NCI-H2227 treated with DMSO at 0.1 percent for 48 hours (cell line): Measurements from ENCODE around the gene CDC34.

Source experiments
- DNase-seq: peaks from one replicate; lab custom pipeline; 2025; lab: John Stamatoyannopoulos, UW

The CDC34 gene

DNA sequence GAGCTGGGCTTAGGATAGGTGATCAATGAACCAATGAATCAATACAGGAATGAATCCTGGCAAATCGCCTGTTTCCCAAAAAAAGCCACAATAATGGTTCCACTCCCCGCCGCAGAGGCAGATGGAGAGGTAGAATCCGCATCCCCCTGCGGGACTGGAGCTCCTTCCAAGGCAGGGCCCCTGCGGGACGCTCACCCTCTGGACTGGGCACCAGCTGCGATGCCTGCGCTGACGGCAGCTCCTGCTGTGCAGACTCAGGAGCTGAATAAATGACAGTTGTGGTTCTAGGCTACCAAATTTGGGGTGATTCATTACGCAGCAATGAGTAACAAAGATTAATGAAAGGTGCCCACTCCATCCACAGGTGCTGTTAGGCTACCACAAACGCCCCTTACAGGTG, 8.8 kb upstream of the CDC34 start:
- no peak for DNase-seq

DNA sequence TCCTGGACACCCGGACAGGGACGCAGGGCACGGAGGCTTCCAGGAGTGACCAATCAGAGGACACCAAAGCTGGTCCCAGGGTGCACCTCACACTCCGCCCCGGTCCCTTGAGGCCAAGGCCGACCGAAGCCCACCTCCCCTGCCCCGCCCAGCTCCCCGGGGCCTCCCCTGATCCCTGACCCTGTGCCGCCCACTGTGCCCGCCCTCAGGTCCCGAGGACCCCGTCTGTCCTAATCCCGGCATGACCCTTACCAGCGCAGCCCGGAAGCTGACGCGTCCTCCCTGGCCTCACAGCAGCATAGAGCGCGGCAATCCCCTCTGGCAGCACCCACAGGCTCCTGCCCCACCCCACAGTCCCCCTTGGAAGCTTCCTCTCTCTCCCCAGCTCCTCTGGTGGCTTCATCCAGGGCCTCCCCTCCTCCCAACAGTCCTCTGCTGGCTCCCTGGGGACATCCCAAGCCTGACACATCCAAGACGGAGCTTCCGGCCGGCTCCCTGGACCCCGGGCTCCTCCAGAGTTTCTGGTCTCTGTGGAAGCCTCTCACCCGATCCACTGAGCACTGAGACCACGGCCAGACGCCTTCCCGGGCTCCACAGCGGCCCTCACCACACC, 7.4 kb upstream of the CDC34 start:
- no peak for DNase-seq

DNA sequence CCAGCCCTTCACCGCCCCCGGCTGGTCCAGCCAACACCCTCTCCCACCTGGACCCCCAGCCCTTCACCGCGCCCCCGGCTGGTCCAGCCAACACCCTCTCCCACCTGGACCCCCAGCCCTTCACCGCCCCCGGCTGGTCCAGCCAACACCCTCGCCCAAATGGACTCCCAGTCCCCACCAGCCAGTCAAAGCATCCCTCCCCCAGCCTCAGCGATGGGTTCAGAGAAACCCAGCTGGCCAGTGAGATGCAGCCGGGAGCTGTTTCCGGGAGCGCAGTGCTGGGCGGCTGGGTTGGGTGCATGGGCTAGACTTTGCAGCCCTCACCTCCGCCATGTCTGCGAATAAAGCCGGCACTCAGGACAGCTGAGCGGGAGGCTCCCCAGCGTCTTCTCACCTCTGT, 6.5 kb upstream of the CDC34 start:
- DNase-seq, result no peak

DNA sequence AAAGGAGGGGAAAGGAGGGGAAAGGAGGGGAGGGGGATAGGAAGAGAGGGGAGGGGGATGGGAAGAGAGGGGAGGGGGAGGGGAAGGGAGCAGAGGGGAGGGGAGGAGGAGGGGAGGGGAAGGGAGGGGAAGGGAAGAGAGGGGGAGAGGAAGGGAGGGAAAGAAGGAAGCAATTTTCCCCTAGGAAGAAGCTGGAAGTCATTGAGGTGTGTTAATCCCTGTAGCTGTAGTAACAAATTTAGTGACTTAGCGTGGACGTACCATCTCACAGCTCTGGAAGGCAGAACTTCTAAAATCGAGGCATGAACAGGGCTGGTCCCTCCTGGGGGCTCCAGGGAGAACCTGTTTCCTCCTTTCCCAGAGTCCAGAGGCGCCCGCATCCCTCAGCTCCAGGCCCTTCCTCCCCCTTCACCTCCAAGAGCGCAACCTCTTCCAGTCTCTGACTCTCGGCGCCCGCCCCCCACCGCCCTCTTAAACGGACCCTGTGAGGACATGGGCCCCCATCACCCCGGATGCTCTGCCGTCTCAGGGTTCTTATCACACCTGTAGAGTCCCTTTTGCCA, 5.6 kb upstream of the CDC34 start:
- no peak for DNase-seq

DNA sequence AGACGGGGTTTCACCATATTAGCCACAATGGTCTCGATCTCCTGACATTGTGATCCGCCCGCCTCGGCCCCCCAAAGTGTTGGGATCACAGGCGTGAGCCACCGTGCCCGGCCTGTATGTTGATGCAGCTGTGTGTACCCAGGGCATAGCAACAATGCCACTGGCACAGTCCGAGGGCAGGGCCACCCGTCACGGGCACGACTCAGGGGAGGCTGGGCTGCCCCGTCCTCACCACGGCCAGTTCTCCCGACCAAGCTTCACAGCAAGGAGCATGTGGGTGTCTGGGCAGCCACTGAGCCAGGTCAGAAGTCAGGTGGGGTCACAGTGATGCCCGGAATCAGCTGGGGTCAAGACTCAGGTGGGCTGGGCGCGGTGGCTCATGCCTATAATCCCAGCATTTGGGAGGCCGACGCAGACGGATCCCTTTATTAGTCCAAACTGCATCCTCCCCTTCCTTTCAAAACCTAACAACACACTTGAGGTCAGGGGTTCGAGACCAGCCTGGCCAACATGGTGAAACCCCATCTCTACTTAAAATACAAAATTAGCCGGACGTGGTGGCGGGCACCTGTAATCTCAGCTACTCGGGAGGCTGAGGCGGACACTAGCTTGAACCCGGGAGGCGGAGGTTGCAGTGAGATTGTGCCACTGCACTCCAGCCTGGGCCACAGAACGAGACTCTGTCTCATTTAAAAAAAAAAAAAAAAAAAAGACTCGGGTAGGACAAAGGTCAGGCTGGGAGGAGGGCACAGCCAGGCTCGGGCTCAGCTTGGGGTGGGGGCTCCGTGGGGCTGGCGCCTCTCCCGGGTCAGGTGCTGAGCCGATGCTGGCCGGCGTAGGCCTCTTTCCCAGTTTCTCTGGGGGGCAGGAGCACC, 1.2 kb upstream of the CDC34 start:
- no peak for DNase-seq

DNA sequence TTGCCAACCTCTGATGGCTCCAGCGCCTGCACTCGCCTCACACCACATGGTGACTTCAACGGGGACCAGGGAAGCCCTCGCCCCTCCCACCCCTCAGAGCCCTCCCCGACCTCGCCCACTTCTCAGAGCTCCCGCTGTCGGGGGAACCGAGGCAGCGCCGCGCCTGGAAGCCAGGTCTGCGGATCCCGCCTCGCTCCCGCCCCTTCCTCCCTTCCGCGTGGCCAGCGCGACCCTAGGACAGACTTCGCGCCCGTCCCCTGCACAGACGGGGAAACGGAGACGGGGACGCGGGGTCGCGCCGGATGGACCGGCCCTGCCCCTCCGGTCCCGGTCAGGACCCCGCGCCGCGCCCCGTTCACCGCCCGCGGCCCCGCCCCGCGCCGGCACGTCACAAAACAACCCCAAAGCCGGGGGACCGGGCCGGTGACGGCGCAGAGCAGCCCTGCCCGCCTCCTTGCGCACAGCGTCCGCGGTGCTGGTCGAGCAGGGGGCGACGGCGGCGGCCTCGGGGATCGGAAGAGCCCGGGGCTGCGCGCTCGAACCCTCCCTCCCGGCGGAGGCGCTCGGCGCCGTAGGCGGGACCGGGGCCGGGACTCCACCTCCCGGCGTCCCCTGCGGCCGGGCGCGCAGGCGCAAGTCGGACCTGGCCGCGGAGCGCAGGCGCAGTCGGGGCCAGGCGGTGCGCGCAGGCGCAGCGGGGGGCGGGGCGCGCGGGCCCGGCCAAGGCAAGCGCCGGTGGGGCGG, 379 bp upstream of the CDC34 start:
- DNase-seq, result peak; percentile 74

DNA sequence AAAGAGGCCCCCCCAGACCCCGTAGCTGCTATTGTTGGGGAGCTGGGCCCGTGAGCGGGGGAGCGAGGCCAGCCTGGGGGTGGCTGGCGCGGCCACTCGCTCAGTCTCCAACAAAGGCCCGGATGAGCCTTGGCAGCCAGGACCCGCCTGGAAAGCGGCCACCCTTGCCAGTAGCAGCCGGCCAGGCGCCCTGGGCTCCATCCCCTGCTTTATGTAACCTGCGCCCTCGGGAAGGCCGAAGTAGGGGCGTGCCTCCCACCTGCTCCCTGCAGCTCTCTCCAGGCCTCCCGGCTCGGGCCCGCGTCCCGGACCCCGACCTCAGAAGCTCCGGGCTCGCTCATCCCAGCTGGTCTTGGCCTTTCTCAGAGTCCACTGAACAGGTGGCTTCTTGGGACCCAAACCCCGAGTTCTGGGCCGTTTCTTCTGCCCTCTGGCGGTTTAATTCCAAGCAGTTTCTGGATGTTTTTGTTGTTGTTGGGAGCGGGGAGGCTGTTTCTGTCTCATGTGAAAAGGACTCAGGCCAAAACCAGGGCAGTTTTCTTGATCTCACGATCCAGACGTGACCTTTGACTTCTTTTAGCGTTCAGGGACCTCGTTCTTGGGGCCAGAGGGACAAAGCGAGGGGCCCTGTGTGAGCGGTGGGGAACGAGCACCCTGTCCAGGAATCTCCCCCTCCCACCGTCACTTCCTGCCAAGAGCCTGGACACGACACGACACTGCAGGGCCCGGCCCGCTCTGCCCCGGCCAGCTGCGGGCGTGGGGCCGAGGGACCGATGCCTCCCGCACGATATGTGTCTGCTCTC, 1.2 kb downstream of the CDC34 start:
- DNase-seq, result no peak

DNA sequence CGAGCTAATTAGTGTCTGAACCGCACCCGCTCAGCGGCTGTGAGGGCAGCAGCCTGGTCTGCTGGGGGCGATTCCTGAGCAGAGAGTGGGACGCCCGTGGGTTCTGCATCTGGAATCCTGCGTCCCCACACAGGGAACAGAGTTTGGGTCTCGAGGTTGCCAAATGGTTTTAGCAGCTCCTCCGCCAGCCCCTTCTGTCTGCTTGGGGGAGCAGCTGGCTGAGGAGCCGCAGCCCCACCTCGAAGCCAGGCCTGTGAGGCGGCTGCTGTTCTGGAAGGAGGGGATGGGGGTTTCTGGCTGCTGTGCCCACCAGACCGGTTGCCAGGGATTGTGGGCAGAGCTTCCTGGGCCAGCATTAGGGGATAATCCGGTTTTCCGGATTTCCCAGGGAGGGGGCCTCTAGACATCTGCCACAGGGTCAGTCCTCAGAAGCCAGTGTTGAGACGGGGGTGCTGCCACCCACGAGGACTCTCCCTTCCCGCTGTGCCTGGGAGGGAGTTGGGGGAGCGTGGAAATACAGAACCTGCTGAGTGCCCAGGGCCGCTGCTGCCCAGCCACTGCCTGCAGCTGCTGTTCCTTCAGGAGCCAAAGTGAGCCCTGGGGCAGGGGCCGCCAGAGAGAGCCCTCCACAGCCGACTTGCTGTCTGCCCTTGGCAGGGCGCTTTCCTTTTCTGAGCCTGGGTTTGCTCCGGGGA, 2.0 kb downstream of the CDC34 start:
- DNase-seq, result no peak

DNA sequence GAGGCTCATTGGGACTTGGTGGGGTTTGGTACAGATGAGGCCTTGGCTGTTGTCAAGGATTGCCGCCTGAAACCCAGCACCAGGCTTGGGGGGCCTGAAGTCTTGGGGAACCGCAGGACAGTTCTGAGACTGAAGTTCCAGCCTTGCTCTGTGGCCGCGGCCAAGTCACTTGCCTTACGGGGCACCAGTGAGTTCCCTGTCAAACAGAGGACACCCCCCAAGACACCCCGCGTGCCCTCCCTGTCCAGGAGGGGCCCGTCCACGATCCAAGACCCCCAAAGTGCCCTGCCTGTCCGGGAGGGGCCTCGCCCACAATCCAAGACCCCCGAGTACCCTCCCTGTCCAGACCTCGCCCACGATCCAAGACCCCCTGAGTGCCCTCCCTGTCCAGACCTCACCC, 2.5 kb downstream of the CDC34 start:
- no peak for DNase-seq

DNA sequence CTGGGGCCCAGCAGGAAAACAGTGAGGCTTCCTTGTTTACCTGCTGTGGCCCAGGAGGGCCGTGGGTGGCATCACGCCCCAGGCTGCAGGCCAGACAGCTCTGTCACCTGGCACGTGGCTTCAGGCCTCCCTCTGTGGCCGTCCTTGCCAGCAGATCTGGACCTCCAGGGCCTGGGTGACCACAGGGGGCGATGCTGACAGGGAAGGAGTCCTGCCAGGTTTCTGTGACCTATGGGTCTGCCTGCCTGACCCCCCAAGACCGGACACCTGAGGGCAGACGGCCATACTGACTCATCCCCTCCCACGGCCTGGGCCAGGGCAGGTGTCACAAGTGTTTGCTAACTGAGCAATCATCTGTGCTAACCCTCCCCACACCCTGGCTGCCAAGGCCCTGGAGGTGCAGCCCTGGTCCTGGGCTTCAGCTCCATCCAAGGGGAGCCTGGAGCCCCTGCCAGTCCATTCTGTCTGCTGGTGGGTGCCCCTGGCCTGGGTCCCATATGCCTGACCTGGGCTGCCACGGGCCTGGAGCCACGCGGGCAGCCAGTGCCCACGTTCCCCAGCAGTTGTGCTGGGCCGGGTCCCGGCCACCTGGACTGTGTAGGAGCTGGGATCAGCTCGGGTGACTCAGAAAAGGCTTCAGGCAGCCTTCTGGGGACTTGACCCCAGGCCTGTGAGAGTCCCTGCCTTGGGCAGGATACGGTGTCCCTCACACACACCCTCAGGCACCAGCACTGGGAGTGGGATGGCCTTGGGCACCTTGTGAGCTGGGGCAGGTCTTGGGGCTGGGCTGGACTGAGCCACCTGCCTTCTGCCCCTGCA, 3.7 kb downstream of the CDC34 start:
- no peak for DNase-seq

DNA sequence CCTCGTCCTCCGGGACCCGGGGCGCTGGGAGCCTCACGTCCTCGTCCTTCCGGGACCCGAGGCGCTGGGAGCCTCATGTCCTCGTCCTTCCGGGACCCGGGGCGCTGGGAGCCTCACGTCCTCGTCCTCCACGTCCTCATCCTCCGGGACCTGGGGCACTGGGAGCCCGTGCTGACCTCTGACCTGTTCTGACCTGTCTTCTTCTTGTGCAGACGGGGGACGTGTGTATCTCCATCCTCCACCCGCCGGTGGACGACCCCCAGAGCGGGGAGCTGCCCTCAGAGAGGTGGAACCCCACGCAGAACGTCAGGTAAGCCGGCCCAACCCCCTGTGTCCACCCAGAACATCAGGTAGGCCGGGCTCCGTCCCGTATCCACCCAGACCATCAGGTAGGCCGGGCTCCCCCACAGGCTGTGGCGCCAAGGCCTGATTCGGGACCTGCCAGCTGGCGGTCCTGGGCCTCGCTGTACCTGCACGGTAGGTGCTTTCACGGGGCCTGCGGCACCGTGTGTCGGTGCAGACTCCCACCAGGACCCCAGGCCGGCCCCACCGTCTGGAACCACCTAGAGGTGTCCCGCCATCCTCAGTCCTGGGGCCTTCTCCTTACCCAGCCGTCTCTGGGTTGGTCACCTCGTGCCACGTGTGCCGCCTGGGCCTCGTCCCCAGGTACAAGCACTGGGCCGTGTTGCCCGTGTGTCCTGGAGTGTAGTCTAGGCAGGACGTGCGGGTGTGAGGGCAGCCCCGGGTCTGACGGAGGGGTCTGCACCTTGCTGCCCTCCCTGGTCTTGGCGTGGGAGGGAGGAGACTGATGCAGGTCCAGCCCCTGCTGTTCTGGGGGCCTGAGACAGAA, 4.7 kb downstream of the CDC34 start:
- DNase-seq, result no peak

DNA sequence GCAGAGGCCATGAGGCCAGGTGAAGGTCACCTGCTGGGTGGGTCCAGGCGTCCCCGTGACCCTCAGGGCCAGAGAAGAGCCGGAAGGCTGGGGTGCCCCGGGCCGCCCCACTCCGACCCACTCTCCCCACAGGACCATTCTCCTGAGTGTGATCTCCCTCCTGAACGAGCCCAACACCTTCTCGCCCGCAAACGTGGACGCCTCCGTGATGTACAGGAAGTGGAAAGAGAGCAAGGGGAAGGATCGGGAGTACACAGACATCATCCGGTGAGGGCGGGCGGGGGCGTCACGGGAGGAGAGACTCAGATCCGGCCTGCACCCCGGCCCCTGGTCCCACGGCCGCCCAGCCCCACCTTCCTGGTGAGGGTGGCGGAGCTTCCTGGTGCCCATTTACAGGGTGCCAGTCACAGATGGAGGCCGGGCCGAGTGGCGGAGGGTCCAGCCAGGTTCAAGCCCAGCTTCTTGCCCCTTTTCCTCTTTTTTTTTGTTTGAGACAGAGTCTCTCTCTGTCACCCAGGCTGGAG, 5.4 kb downstream of the CDC34 start:
- no peak for DNase-seq

DNA sequence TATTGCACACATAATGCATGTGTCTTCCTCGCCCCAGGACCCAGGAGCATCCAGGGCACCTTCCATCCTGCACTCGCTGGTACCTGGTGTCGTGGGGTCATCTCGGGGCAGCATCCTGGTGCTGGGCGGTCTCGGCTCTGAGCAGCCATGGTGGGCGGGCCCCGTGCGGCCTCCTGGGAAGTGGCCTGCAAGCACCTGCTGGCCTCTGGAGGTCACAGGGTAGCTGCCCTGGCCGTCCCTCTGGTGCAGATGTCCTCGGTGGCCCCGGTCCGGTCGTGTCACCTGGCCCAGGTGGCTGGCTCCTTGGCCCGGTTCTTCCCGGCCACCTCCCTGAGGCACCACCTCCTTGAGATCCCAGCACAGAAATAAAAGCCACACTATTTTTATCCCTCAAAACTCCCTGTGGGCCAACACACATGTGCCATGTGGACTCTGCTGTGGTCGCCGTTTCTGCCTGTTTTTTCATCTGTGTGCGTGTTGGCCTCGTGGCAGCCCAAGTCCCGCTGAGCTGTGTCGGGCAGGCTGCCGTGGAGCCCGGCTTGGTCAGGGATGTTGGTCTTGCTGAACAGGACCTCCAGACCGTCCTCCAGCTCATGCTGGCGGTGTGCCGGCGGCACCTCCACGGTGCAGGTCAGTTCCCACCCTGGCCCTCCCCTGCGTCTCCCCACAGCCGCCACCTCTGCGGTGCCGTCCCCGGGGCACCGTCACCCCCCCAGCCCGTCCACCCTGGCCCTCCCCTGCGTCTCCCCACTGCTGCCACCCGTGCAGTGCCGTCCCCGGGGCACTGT, 7.3 kb downstream of the CDC34 start:
- DNase-seq, result no peak

DNA sequence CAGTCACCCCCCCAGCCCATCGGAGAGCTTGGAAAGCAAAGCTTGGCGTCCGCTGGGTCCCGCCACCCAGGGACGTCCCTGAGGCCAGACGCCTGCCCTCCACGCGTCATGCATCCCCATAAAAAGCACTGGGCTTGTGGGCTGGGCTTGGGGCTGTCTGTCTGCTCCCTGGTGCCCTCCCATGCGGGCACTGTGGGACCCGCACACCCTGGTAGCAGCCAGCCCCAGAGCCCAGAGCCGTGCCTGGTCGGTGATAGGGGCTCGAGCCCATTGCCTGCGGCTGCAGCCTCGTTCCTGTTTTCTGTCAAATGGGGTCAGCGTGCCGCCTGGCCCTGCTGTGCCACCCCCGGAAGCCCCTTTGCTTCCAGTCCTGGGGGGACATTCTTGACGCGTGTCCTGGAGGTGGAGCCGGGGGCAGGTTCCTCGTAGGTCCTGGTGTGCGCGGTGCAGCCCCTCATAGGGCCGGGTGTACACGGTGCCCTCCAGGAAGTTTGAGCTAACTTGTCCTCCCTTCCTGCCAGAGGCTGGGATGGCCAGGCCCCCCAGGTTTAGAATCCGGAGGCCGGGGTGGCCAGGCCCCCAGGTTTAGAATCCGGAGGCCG, 8.0 kb downstream of the CDC34 start:
- no peak for DNase-seq

DNA sequence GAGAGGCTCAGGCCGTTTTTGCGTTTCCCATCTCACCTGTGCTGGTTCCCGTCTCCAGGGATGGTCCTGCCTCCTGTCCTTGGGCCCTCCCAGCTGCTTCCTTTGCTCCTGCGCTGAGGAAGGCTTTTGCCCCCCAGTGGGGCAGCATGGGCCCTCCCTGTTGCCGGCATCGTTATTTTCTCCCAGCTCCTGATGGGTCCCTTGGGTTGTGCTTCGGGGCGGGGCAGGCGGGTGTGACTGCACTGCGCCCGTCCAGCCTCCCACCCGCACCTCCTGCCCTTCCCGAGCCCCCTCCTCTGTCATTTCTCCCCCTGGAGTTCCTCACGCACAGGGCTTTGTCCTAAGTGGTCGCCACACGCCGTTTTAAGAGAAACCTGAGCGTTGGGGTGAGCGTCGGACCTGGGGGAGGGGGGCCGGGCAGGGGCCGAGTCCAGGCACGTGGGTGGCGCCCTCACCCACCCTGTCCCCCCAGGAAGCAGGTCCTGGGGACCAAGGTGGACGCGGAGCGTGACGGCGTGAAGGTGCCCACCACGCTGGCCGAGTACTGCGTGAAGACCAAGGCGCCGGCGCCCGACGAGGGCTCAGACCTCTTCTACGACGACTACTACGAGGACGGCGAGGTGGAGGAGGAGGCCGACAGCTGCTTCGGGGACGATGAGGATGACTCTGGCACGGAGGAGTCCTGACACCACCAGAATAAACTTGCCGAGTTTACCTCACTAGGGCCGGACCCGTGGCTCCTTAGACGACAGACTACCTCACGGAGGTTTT, 9.5 kb downstream of the CDC34 start:
- DNase-seq, result no peak

DNA sequence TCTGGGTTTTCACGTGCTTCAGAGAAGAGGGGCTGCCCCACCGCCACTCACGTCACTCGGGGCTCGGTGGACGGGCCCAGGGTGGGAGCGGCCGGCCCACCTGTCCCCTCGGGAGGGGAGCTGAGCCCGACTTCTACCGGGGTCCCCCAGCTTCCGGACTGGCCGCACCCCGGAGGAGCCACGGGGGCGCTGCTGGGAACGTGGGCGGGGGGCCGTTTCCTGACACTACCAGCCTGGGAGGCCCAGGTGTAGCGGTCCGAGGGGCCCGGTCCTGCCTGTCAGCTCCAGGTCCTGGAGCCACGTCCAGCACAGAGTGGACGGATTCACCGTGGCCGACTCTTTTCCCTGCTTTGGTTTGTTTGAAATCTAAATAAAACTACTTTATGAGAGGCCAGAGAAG, 10.1 kb downstream of the CDC34 start:
- no peak for DNase-seq
